ENCODE measurements around the gene ENTR1.
A peak's percentile ranks its signal among the peaks of the same experiment; 100 is the strongest.

Gene ENTR1, protein sequence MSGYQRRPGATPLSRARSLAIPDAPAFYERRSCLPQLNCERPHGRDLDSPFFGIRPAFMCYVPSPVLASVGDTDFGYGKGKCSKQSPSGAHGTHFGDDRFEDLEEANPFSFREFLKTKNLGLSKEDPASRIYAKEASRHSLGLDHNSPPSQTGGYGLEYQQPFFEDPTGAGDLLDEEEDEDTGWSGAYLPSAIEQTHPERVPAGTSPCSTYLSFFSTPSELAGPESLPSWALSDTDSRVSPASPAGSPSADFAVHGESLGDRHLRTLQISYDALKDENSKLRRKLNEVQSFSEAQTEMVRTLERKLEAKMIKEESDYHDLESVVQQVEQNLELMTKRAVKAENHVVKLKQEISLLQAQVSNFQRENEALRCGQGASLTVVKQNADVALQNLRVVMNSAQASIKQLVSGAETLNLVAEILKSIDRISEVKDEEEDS

GRCh38 chr9:136410500-136411287 lies at the start of gene ENTR1, which contains the start of gene PMPCA:
Gene ENTR1, minus strand, starts transcription at chr9:136410614. Its CDS starts 217 bp downstream, at chr9:136410397.
Gene PMPCA, plus strand, starts transcription at chr9:136410658. Its CDS starts 11 bp downstream, at chr9:136410669.
- Histone ChIP-seq H3K27ac (ENCODE audit: low read length) (peak within 1 kb of the TSS; percentile 28; the same call in 1 of the 2 replicates), H3K4me3 (ENCODE audit: low read length) (peak within 1 kb of the TSS; percentile 86), H3K4me1 (ENCODE audit: low read length) (peaks cover 16% of the 10 kb centered on the region), H3K9me3 (replicated peaks; ENCODE audit: insufficient read depth, low read length) (no peaks in the 10 kb centered on the region), H3K36me3 (replicated peaks; ENCODE audit: insufficient read depth, low read length) (0 out of 2 replicates have a peak, but pooled peaks cover 8% of the 10 kb centered on the region), H3K9me2 (replicated peaks; ENCODE audit: insufficient read depth, low read length) (no peaks in the 10 kb centered on the region), H3K79me2 (ENCODE audit: low read length) (peaks cover 62% of the 10 kb centered on the region), H3K27me3 (replicated peaks; ENCODE audit: insufficient read depth, low read length) (no peaks in the 10 kb centered on the region), H3F3A (ENCODE audit: insufficient read depth, low read length) (no peaks in the 10 kb centered on the region), H3K9ac (ENCODE audit: low read length) (peak within 1 kb of the TSS; percentile 87), H4K20me1 (ENCODE audit: insufficient read depth, low read length) (no peaks in the 10 kb centered on the region), H2AFZ (ENCODE audit: low read length) (peak within 1 kb of the TSS; percentile 65), H3K4me2 (ENCODE audit: low read depth, low read length) (peak within 1 kb of the TSS; percentile 96)
- TF ChIP-seq EZH2phosphoT487 (IDR thresholded peaks at IDR 0.05; ENCODE audit: low read length): no peak
- no peak for TF ChIP-seq EZH2 (optimal IDR thresholded peaks at IDR 0.05; ENCODE audit: low read depth, low read length)
- TF ChIP-seq CTCF (IDR thresholded peaks at IDR 0.05; ENCODE audit: low read length): no peak
- DNase-seq: peak; percentile 94

DNA sequence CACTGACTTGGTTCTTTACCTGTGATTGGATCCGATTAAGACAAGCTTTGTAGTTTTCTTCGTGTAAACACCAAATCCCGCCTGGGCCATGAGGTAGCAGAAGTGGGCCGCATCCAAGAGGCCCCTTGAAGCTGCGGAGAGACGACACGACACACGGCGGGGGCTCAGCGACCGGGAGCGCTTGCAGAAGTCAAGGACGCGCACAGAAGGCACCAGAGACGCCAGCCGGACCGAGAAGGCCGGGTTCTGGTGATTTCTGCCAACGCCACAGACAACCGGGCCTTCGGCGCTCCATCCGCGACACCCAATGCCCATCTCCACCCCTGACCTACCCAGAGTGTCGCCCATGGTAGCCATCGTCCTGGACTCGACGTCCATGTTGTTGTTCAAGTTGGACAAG lies 49.0 kb upstream of the ENTR1 start:
- Histone ChIP-seq H3K27ac (ENCODE audit: low read length) (no peak overlapping the region), H3K4me3 (ENCODE audit: low read length) (no peak overlapping the region), H3F3A (ENCODE audit: insufficient read depth, low read length) (no peaks in the 10 kb centered on the region), H4K20me1 (ENCODE audit: insufficient read depth, low read length) (no peaks in the 10 kb centered on the region), H3K4me2 (ENCODE audit: low read depth, low read length) (no peak overlapping the region), H3K9me2 (replicated peaks; ENCODE audit: insufficient read depth, low read length) (no peaks in the 10 kb centered on the region), H3K9me3 (replicated peaks; ENCODE audit: insufficient read depth, low read length) (no peaks in the 10 kb centered on the region), H3K36me3 (replicated peaks; ENCODE audit: insufficient read depth, low read length) (peaks cover 2% of the 10 kb centered on the region; the same call in 1 of the 2 replicates), H2AFZ (ENCODE audit: low read length) (no peak overlapping the region), H3K27me3 (replicated peaks; ENCODE audit: insufficient read depth, low read length) (no peaks in the 10 kb centered on the region), H3K4me1 (ENCODE audit: low read length) (no peaks in the 10 kb centered on the region), H3K9ac (ENCODE audit: low read length) (no peak overlapping the region), H3K79me2 (ENCODE audit: low read length) (peaks cover 3% of the 10 kb centered on the region; the same call in 1 of the 2 replicates)
- no peak for DNase-seq
- no peak for TF ChIP-seq CTCF (IDR thresholded peaks at IDR 0.05; ENCODE audit: low read length)
- TF ChIP-seq EZH2 (optimal IDR thresholded peaks at IDR 0.05; ENCODE audit: low read depth, low read length): no peak
- TF ChIP-seq EZH2phosphoT487 (IDR thresholded peaks at IDR 0.05; ENCODE audit: low read length): no peak

GRCh38 chr9:136457326-136457725 lies 46.9 kb upstream of the ENTR1 start:
- H3K4me3 ChIP-seq (ENCODE audit: low read length): no peak overlapping the region
- H3K4me2 ChIP-seq (ENCODE audit: low read depth, low read length): no peak overlapping the region
- TF ChIP-seq CTCF (IDR thresholded peaks at IDR 0.05; ENCODE audit: low read length): no peak
- no peak for TF ChIP-seq EZH2 (optimal IDR thresholded peaks at IDR 0.05; ENCODE audit: low read depth, low read length)
- H2AFZ ChIP-seq (ENCODE audit: low read length): no peak overlapping the region
- no peaks in the 10 kb centered on the region for H3K79me2 ChIP-seq (ENCODE audit: low read length)
- H3K27ac ChIP-seq (ENCODE audit: low read length): no peak overlapping the region
- no peaks in the 10 kb centered on the region for H3F3A ChIP-seq (ENCODE audit: insufficient read depth, low read length)
- no peak for DNase-seq
- no peaks in the 10 kb centered on the region for H3K9me2 ChIP-seq (replicated peaks; ENCODE audit: insufficient read depth, low read length)
- H3K27me3 ChIP-seq (replicated peaks; ENCODE audit: insufficient read depth, low read length): no peaks in the 10 kb centered on the region
- peaks cover 2% of the 10 kb centered on the region; the same call in 1 of the 2 replicates for H3K36me3 ChIP-seq (replicated peaks; ENCODE audit: insufficient read depth, low read length)
- no peak overlapping the region for H3K9ac ChIP-seq (ENCODE audit: low read length)
- H3K4me1 ChIP-seq (ENCODE audit: low read length): no peaks in the 10 kb centered on the region
- no peaks in the 10 kb centered on the region for H4K20me1 ChIP-seq (ENCODE audit: insufficient read depth, low read length)
- no peaks in the 10 kb centered on the region for H3K9me3 ChIP-seq (replicated peaks; ENCODE audit: insufficient read depth, low read length)
